SIG-M5 treated with dmso at 0.1 percent for 504 hours (cell line): ENCODE measurements around the gene SCN2B.
A peak's percentile ranks its signal among the peaks of the same experiment; 100 is the strongest.

Source experiments
- DNase-seq: peaks from one replicate; lab custom pipeline; 2025; ENCODE audit not compliant: unreplicated experiment; lab: John Stamatoyannopoulos, UW

SCN2B gene

GRCh38 chr11:118135796-118136165, 40.7 kb downstream of the SCN2B start:
- no peak for DNase-seq

GRCh38 chr11:118135051-118135795, 41.2 kb downstream of the SCN2B start:
- DNase-seq = no peak

GRCh38 chr11:118133816-118134215, 42.6 kb downstream of the SCN2B start:
- no peak for DNase-seq

GRCh38 chr11:118132385-118133151, 43.9 kb downstream of the SCN2B start:
- no peak for DNase-seq

- no peak for DNase-seq
Measured at GRCh38 chr11:118129471-118130172, 46.8 kb downstream of the SCN2B start.

GRCh38 chr11:118128721-118129470, 47.5 kb downstream of the SCN2B start:
- peak; percentile 24 for DNase-seq

- no peak for DNase-seq
Measured at GRCh38 chr11:118128310-118128709, 48.1 kb downstream of the SCN2B start.

- DNase-seq = no peak
Measured at GRCh38 chr11:118126082-118126838, 50.2 kb downstream of the SCN2B start.

- DNase-seq = no peak
Measured at GRCh38 chr11:118124929-118125535, 51.4 kb downstream of the SCN2B start.

- DNase-seq = no peak
Measured at GRCh38 chr11:118120793-118121192, 55.6 kb downstream of the SCN2B start.

GRCh38 chr11:118117790-118118601, 58.4 kb downstream of the SCN2B start:
- DNase-seq = no peak

- DNase-seq = no peak
Measured at GRCh38 chr11:118115048-118115447, 61.4 kb downstream of the SCN2B start.

- no peak for DNase-seq
Measured at GRCh38 chr11:118114266-118114665, 62.2 kb downstream of the SCN2B start.

- no peak for DNase-seq
Measured at GRCh38 chr11:118112711-118113430, 63.6 kb downstream of the SCN2B start.
